Epithelial cell of proximal tubule (primary cell): Measurements from ENCODE around the gene SRGAP3. TPM values are rescaled to one million over a fixed set of nuclear protein-coding genes. Genes with fewer than 3 reads are reported as not detected.
A peak's percentile ranks its signal among the peaks of the same experiment; 100 is the strongest.
"Not testable (repeated sequence)": the region's sequence is repeated elsewhere in the genome, so short reads cannot be mapped to it uniquely, and the experiment has no call there.

ENCODE experiments used
- DNase-seq: peaks from one replicate; pipeline ENCODE4 v3.0.0-alpha.2; 2011; ENCODE audit warnings: low read depth
- H3K4me3 ChIP-seq: 2 replicates; pipeline ENCODE4 v1.5.1; 2011; ENCODE audit warnings: low read depth, mild to moderate bottlenecking, low read length
- CTCF ChIP-seq: conservative IDR thresholded peaks from 2 replicates; pipeline ENCODE4 v1.5.1; 2012; ENCODE audit warnings: low read depth, mild to moderate bottlenecking, low read length
- total RNA-seq: library from RNA; depleted of rRNA; stranded (reverse); fragments of >200 nt; gene quantifications from 2 replicates; pipeline ENCODE4 v1.2.3, GENCODE V29; 2015

SRGAP3 gene
- total RNA-seq: 0.51 and 3.4 TPM in 2 replicates

GRCh38 chr3:9249273-9250192 is at the start of gene SRGAP3:
SRGAP3 (minus strand) TSS chr3:9249646; CDS start chr3:9248951, 695 bp downstream.
- peak; percentile 44 for TF ChIP-seq CTCF
- peak within 1 kb of the TSS; percentile 54 for H3K4me3 ChIP-seq
- DNase-seq: peak; percentile 64

DNA sequence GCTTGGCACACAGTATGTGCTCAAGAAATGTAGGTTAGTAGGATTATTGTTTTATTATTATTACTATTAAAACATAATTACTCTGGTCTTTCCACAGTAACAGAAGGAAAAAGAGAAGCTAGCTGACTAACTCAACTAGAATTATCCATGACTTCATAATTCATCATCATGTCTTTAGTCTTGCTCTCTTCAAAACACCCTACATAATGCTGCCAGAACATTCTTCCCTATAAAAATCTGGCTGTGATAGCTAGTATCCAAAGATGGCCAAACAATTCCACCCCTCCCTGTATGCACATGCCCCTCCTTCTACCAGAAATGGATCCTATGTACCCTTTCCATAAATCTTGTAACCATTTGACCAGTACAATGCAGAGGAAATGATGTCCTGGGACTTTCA is 48.8 kb upstream of the SRGAP3 start:
- no peak for TF ChIP-seq CTCF
- no peak overlapping the region for H3K4me3 ChIP-seq
- DNase-seq: no peak

GRCh38 chr3:9296241-9296640 is 46.8 kb upstream of the SRGAP3 start:
- no peak for TF ChIP-seq CTCF
- no peak overlapping the region for H3K4me3 ChIP-seq
- DNase-seq: no peak

- TF ChIP-seq CTCF: no peak
- DNase-seq: no peak
- H3K4me3 ChIP-seq: no peak overlapping the region
These were observed 45.6 kb upstream of the SRGAP3 start for GRCh38 chr3:9295007-9295406.

GRCh38 chr3:9293953-9294352 is 44.5 kb upstream of the SRGAP3 start:
- H3K4me3 ChIP-seq, DNase-seq: not testable (repeated sequence)

DNA sequence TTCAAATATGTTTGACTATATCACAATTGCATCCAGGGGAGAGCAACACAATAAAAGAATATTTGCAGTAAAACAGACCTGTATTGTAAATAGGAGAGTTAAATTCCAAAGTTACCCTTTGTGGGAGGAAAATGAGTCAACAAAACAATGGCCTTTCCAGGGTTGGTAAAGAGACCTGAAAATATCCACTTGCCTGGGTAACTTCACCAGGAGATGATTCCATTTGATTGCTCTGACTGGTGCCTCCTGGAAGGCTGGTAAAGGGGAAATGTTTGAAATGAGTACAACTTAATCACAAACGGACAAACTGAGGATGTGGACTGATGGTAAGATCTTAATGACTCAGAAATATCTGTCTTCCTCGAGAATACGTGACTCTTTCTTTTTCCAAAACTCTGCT is 43.6 kb upstream of the SRGAP3 start:
- no peak for TF ChIP-seq CTCF
- H3K4me3 ChIP-seq: no peak overlapping the region
- DNase-seq: no peak

- H3K4me3 ChIP-seq: no peak overlapping the region
- TF ChIP-seq CTCF: no peak
- no peak for DNase-seq
These were observed 43.1 kb upstream of the SRGAP3 start for GRCh38 chr3:9292516-9292915.
